H9 (cell line): ENCODE measurements around the gene PPIP5K2. TPM values are rescaled to one million over a fixed set of nuclear protein-coding genes. Genes with fewer than 3 reads are reported as not detected.

ENCODE experiments used
- DNase-seq: peaks from one replicate; pipeline ENCODE4 v3.0.0-alpha.2; 2017
- H2AFZ ChIP-seq: one replicate; pipeline ENCODE4 v1.6.1; 2013; ENCODE audit warnings: mild to moderate bottlenecking, low read length, control low read depth, moderate library complexity
- H2AK5ac ChIP-seq: 2 replicates; pipeline ENCODE4 v1.6.1; 2013; ENCODE audit warnings: low read length, control low read depth, mixed read lengths; ENCODE audit not compliant: insufficient read length
- H2BK120ac ChIP-seq: one replicate; pipeline ENCODE4 v1.6.1; 2013; ENCODE audit warnings: low read depth, mild to moderate bottlenecking, low read length, control low read depth, inconsistent platforms; ENCODE audit not compliant: poor library complexity, severe bottlenecking
- H2BK12ac ChIP-seq: 2 replicates; pipeline ENCODE4 v1.6.1; 2013; ENCODE audit warnings: low read length, control low read depth, mixed read lengths, low read depth; ENCODE audit not compliant: insufficient read length
- H2BK15ac ChIP-seq: 2 replicates; pipeline ENCODE4 v1.6.1; 2013; ENCODE audit warnings: low read depth, low read length, control low read depth
- H2BK20ac ChIP-seq: one replicate; pipeline ENCODE4 v1.6.1; 2013; ENCODE audit warnings: low read depth, mild to moderate bottlenecking, low read length, control low read depth, inconsistent platforms; ENCODE audit not compliant: poor library complexity, severe bottlenecking
- H2BK5ac ChIP-seq: 2 replicates; pipeline ENCODE4 v1.6.1; 2013; ENCODE audit warnings: low read length, control low read depth, mixed read lengths; ENCODE audit not compliant: insufficient read length
- H3K14ac ChIP-seq: 2 replicates; pipeline ENCODE4 v1.6.1; 2013; ENCODE audit warnings: low read length, control low read depth; ENCODE audit not compliant: insufficient read depth
- H3K18ac ChIP-seq: 2 replicates; pipeline ENCODE4 v1.6.1; 2013; ENCODE audit warnings: low read depth, mild to moderate bottlenecking, mixed read lengths, low read length, control low read depth; ENCODE audit not compliant: insufficient read length
- H3K23ac ChIP-seq: 2 replicates; pipeline ENCODE4 v1.6.1; 2013; ENCODE audit warnings: low read length, control low read depth, mixed read lengths, low read depth; ENCODE audit not compliant: insufficient read length
- H3K23me2 ChIP-seq: 2 replicates; pipeline ENCODE4 v1.6.1; 2013; ENCODE audit warnings: low read depth, mild to moderate bottlenecking, mixed read lengths, low read length, control low read depth; ENCODE audit not compliant: insufficient read length, poor library complexity, severe bottlenecking
- H3K27ac ChIP-seq: 2 replicates; pipeline ENCODE4 v1.5.1; 2013; ENCODE audit warnings: low read length, control low read depth, mixed read lengths, low read depth; ENCODE audit not compliant: insufficient read length
- H3K27me3 ChIP-seq: 2 replicates; pipeline ENCODE4 v1.6.1; 2013; ENCODE audit warnings: low read length, control low read depth, inconsistent platforms; ENCODE audit not compliant: insufficient read depth
- H3K4ac ChIP-seq: 2 replicates; pipeline ENCODE4 v1.6.1; 2013; ENCODE audit warnings: low read depth, mild to moderate bottlenecking, control low read depth, inconsistent platforms, low read length, moderate library complexity
- H3K4me1 ChIP-seq: 2 replicates; pipeline ENCODE4 v1.6.1; 2013; ENCODE audit warnings: low read length, control low read depth, inconsistent platforms; ENCODE audit not compliant: insufficient read depth
- H3K4me2 ChIP-seq: 2 replicates; pipeline ENCODE4 v1.6.1; 2013; ENCODE audit warnings: low read length, control low read depth, mixed read lengths; ENCODE audit not compliant: insufficient read length, insufficient read depth
- H3K56ac ChIP-seq: 2 replicates; pipeline ENCODE4 v1.6.1; 2013; ENCODE audit warnings: low read depth, mild to moderate bottlenecking, mixed read lengths, low read length, control low read depth; ENCODE audit not compliant: insufficient read length
- H3K79me1 ChIP-seq: 2 replicates; pipeline ENCODE4 v1.6.1; 2013; ENCODE audit warnings: low read depth, mild to moderate bottlenecking, moderate library complexity, low read length, control low read depth, inconsistent platforms; ENCODE audit not compliant: insufficient read depth, poor library complexity, severe bottlenecking
- H3K79me2 ChIP-seq: 2 replicates; pipeline ENCODE4 v1.6.1; 2013; ENCODE audit warnings: low read length, control low read depth, inconsistent platforms; ENCODE audit not compliant: insufficient read depth
- H3K9ac ChIP-seq: 2 replicates; pipeline ENCODE4 v1.6.1; 2013; ENCODE audit warnings: low read length, control low read depth, mixed read lengths; ENCODE audit not compliant: insufficient read length; ENCODE audit errors: extremely low read depth
- H3K9me3 ChIP-seq: one replicate; pipeline ENCODE4 v1.6.1; 2013; ENCODE audit warnings: low read depth, low read length, inconsistent platforms; ENCODE audit not compliant: control insufficient read depth
- H3T11ph ChIP-seq: one replicate; pipeline ENCODE4 v1.6.1; 2013; ENCODE audit warnings: mild to moderate bottlenecking, low read length, control low read depth, inconsistent platforms
- H4K20me1 ChIP-seq: one replicate; pipeline ENCODE4 v1.6.1; 2013; ENCODE audit not compliant: control insufficient read depth, insufficient read length, insufficient read depth
- H4K5ac ChIP-seq: 2 replicates; pipeline ENCODE4 v1.6.1; 2013; ENCODE audit warnings: low read depth, mild to moderate bottlenecking, mixed read lengths, low read length, control low read depth; ENCODE audit not compliant: insufficient read length
- H4K8ac ChIP-seq: replicated peaks from 2 replicates; pipeline ENCODE4 v1.6.1; 2013; ENCODE audit warnings: low read length, control low read depth, mixed read lengths, low read depth; ENCODE audit not compliant: insufficient read length
- H4K91ac ChIP-seq: 2 replicates; pipeline ENCODE4 v1.6.1; 2013; ENCODE audit warnings: low read depth, mild to moderate bottlenecking, moderate library complexity, mixed read lengths, low read length, control low read depth; ENCODE audit not compliant: insufficient read length
- H3K27ac Mint-ChIP-seq, 3 experiments: 2 replicates in 2 of 3; 3 replicates in 1 of 3; pipeline ENCODE4 v1.8.0; 2020 to 2021; ENCODE audit warnings: mixed read lengths in 3 of 3, mild to moderate bottlenecking in 1 of 3, moderate library complexity in 1 of 3
- H3K27me3 Mint-ChIP-seq: 2 replicates; pipeline ENCODE4 v1.8.0; 2021; ENCODE audit warnings: low read depth, mild to moderate bottlenecking, moderate library complexity, mixed read lengths
- H3K36me3 Mint-ChIP-seq, 3 experiments: 2 replicates in 2 of 3; 3 replicates in 1 of 3; pipeline ENCODE4 v1.8.0; 2020 to 2021; ENCODE audit warnings: low read depth in 3 of 3, mixed read lengths in 3 of 3; ENCODE audit not compliant: insufficient read depth in 1 of 3
- H3K4me1 Mint-ChIP-seq, 2 experiments: 2 replicates each; pipeline ENCODE4 v1.8.0; 2020; ENCODE audit warnings: mixed read lengths in 2 of 2
- H3K4me3 Mint-ChIP-seq, 2 experiments: 2 replicates in 1 of 2; 3 replicates in 1 of 2; pipeline ENCODE4 v1.8.0; 2020 to 2021; ENCODE audit warnings: mild to moderate bottlenecking in 2 of 2, mixed read lengths in 2 of 2, moderate library complexity in 1 of 2
- H3K9me3 Mint-ChIP-seq, 2 experiments: 2 replicates in 1 of 2; 3 replicates in 1 of 2; pipeline ENCODE4 v1.8.0; 2020; ENCODE audit warnings: mild to moderate bottlenecking in 2 of 2, mixed read lengths in 2 of 2, moderate library complexity in 1 of 2
- WGBS: extraction: QIAGEN DNeasy Blood & Tissue Kit; methylation state at CpG from one replicate; pipeline ENCODE4 v1.1.7; 2013; ENCODE audit warnings: missing lambda C conversion rate, low lambda C conversion rate, mixed read lengths; ENCODE audit not compliant: insufficient read length; ENCODE audit errors: extremely low coverage; 5-methylcytosine and 5-hydroxymethylcytosine counted together
- total RNA-seq: library from RNA; stranded (reverse); gene quantifications from 2 replicates; pipeline ENCODE4 v1.2.1, GENCODE V29; 2021
- TF ChIP-seq, protein P1 (sequence below): fragments of 200-600 bp; sonication (generic); conservative IDR thresholded peaks from 3 replicates; pipeline ENCODE4 v1.8.0; 2021; ENCODE audit warnings: antibody characterized with exemption, mild to moderate bottlenecking

The PPIP5K2 gene
- total RNA-seq, 1 experiment from 2014 or later: 43.8 TPM

DNA sequence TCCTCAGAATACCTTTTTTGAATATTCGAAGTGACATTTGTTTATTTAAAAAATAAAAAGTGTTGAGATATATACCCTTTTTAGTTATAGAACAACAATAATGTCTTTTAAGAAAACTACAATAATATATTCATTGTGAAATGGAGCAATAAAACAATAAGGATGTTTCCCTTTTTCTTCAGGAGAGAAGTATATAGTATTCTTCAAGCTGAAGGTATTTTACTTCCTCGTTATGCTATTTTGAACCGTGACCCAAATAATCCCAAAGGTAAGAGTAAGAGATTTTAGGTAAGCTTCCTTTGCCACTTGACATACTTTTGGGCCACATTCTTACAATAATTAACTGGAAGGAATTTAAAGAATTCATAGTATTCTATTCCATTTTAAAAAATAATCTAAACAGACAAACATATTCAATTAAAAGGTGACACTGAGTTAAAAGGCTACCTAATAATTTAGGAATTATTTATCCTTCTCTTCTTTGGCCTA is 18.1 kb downstream of the PPIP5K2 start:
- no peak for DNase-seq
- no peak overlapping the region for H3K4ac ChIP-seq
- Mint-ChIP-seq H3K27me3 (no peaks in the 10 kb centered on the region), H3K27ac (no peak overlapping the region), H3K36me3 (peaks cover 18 to 28% (median 19%) of the 10 kb centered on the region in 3 experiments), H3K4me3 (no peak overlapping the region), H3K9me3 (peaks cover 0 to 2% of the 10 kb centered on the region in 2 experiments; a peak in 1 of 5 replicates), H3K4me1 (no peaks in the 10 kb centered on the region)
- H3K23ac ChIP-seq: no peak overlapping the region
- H3K56ac ChIP-seq: no peak overlapping the region
- H3K9me3 ChIP-seq: no peaks in the 10 kb centered on the region
- H2AK5ac ChIP-seq: no peak overlapping the region
- TF ChIP-seq, protein P1, sequence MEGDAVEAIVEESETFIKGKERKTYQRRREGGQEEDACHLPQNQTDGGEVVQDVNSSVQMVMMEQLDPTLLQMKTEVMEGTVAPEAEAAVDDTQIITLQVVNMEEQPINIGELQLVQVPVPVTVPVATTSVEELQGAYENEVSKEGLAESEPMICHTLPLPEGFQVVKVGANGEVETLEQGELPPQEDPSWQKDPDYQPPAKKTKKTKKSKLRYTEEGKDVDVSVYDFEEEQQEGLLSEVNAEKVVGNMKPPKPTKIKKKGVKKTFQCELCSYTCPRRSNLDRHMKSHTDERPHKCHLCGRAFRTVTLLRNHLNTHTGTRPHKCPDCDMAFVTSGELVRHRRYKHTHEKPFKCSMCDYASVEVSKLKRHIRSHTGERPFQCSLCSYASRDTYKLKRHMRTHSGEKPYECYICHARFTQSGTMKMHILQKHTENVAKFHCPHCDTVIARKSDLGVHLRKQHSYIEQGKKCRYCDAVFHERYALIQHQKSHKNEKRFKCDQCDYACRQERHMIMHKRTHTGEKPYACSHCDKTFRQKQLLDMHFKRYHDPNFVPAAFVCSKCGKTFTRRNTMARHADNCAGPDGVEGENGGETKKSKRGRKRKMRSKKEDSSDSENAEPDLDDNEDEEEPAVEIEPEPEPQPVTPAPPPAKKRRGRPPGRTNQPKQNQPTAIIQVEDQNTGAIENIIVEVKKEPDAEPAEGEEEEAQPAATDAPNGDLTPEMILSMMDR: no peak
- H3K4me1 ChIP-seq: no peaks in the 10 kb centered on the region
- H2BK120ac ChIP-seq: no peak overlapping the region
- no peak overlapping the region for H2BK12ac ChIP-seq
- no peak overlapping the region for H3K27ac ChIP-seq
- no peaks in the 10 kb centered on the region for H3K23me2 ChIP-seq
- H3K79me1 ChIP-seq: no peaks in the 10 kb centered on the region
- no CpG with 5 or more reads among the region's 3 CpGs for WGBS
- H3K18ac ChIP-seq: no peak overlapping the region
- no peak overlapping the region for H2AFZ ChIP-seq
- H2BK5ac ChIP-seq: no peak overlapping the region
- H3K79me2 ChIP-seq: no peaks in the 10 kb centered on the region
- no peak overlapping the region for H4K8ac ChIP-seq
- no peak overlapping the region for H3T11ph ChIP-seq
- H2BK15ac ChIP-seq: no peak overlapping the region
- H3K4me2 ChIP-seq: no peak overlapping the region
- H3K14ac ChIP-seq: no peak overlapping the region
- H3K27me3 ChIP-seq: no peaks in the 10 kb centered on the region
- no peaks in the 10 kb centered on the region for H4K20me1 ChIP-seq
- H4K5ac ChIP-seq: no peak overlapping the region
- no peak overlapping the region for H4K91ac ChIP-seq
- H2BK20ac ChIP-seq: no peak overlapping the region
- no peak overlapping the region for H3K9ac ChIP-seq
